Peyer's patch (tissue), 4 donors: ENCODE measurements around the gene RELA. TPM values are rescaled to one million over a fixed set of nuclear protein-coding genes. Genes with fewer than 3 reads are reported as not detected.
A peak's percentile ranks its signal among the peaks of the same experiment; 100 is the strongest.

Experiments
- DNase-seq, 3 donors: peaks; one replicate each; pipeline ENCODE4 v3.0.0-alpha.2; 2017 to 2019
- H3K27ac ChIP-seq, 4 donors: fragments of 200-600 bp; sonication (generic); one replicate each; pipeline ENCODE4 v1.5.1; 2016 to 2019
- H3K27me3 ChIP-seq, 2 donors: fragments of 200-600 bp; sonication (generic); one replicate each; pipeline ENCODE4 v1.5.1; 2019
- H3K36me3 ChIP-seq, 3 donors: fragments of 200-600 bp; sonication (generic); one replicate each; pipeline ENCODE4 v1.5.1; 2016 to 2019
- H3K4me1 ChIP-seq, 4 donors: fragments of 200-600 bp; sonication (generic); one replicate each; pipeline ENCODE4 v1.5.1; 2016 to 2019
- H3K4me3 ChIP-seq, 4 donors: fragments of 200-600 bp; sonication (generic); 1 replicate in 3 of 4; 2 replicates in 1 of 4; pipeline ENCODE4 v1.5.1; 2016 to 2019; ENCODE audit warnings: mild to moderate bottlenecking in 1 of 4
- H3K9me3 ChIP-seq, 4 donors: fragments of 200-600 bp; sonication (generic); one replicate each; pipeline ENCODE4 v1.5.1; 2016 to 2019; ENCODE audit warnings: mild to moderate bottlenecking in 1 of 4
- CTCF ChIP-seq, 6 experiments: fragments of 450-650 bp in 4 of 6; fragments of 200-600 bp in 2 of 6; sonication (generic) in 1 of 6; IDR thresholded peaks; one replicate each; pipeline ENCODE4 v1.5.1; 2017 to 2019; ENCODE audit warnings: antibody characterized with exemption in 6 of 6, mild to moderate bottlenecking in 3 of 6, moderate library complexity in 1 of 6
- POLR2A ChIP-seq, 2 donors: fragments of 450-650 bp; IDR thresholded peaks; one replicate each; pipeline ENCODE4 v1.5.1; 2017; ENCODE audit warnings: antibody characterized with exemption in 2 of 2, mild to moderate bottlenecking in 2 of 2, moderate library complexity in 2 of 2
- total RNA-seq, 4 donors: library from RNA; depleted of rRNA; stranded (reverse); fragments of >200 nt; gene quantifications; one replicate each; pipeline ENCODE4 v1.1.0, GENCODE V29; 2016

The RELA gene
- total RNA-seq, 4 donors from 2014 or later: 46.6 to 86.9 (median 59.7) TPM

GRCh38 chr11:65651589-65652510, 10.9 kb downstream of the RELA start:
- Histone ChIP-seq H3K27ac (peak overlapping the region; percentile 86 to 93 (median 92)), H3K4me1 (peaks cover 7 to 40% (median 17%) of the 10 kb centered on the region in 4 donors), H3K36me3 (peaks cover 0 to 52% (median 0%) of the 10 kb centered on the region in 3 donors), H3K27me3 (no peaks in the 10 kb centered on the region), H3K9me3 (no peaks in the 10 kb centered on the region), H3K4me3 (peak overlapping the region; percentile 45 to 60 (median 57))
- DNase-seq: peak in 2 of 3 donors; percentile 67 to 77
- no peak for TF ChIP-seq POLR2A (IDR thresholded peaks at IDR 0.05)
- no peak for TF ChIP-seq CTCF (IDR thresholded peaks at IDR 0.05)

- H3K4me3 ChIP-seq: no peak overlapping the region
- no peaks in the 10 kb centered on the region for H3K27me3 ChIP-seq
- DNase-seq: peak in 1 of 3 donors; percentile 41
- H3K9me3 ChIP-seq: no peaks in the 10 kb centered on the region
- TF ChIP-seq POLR2A (IDR thresholded peaks at IDR 0.05): no peak
- TF ChIP-seq CTCF (IDR thresholded peaks at IDR 0.05): no peak
- peaks cover 7 to 41% (median 17%) of the 10 kb centered on the region in 4 donors for H3K4me1 ChIP-seq
- peaks cover 0 to 47% (median 0%) of the 10 kb centered on the region in 3 donors for H3K36me3 ChIP-seq
- peak overlapping the region; percentile 86 to 93 (median 92) for H3K27ac ChIP-seq
These were observed 11.5 kb downstream of the RELA start for GRCh38 chr11:65651339-65651588.

- H3K36me3 ChIP-seq: peaks cover 0 to 42% (median 0%) of the 10 kb centered on the region in 3 donors
- H3K4me1 ChIP-seq: peaks cover 7 to 41% (median 17%) of the 10 kb centered on the region in 4 donors
- peak overlapping the region in 3 of 4 donors; percentile 92 to 93 (median 93) for H3K27ac ChIP-seq
- no peak overlapping the region for H3K4me3 ChIP-seq
- TF ChIP-seq POLR2A (IDR thresholded peaks at IDR 0.05) (no peak), CTCF (IDR thresholded peaks at IDR 0.05) (no peak)
- H3K27me3 ChIP-seq: no peaks in the 10 kb centered on the region
- no peaks in the 10 kb centered on the region for H3K9me3 ChIP-seq
- DNase-seq: peak in 2 of 3 donors; percentile 43 to 48
These were observed 12.0 kb downstream of the RELA start for GRCh38 chr11:65650547-65651338.

- no peak overlapping the region for H3K4me3 ChIP-seq
- peak in 1 of 3 donors; percentile 46 for DNase-seq
- peaks cover 0 to 33% (median 0%) of the 10 kb centered on the region in 3 donors for H3K36me3 ChIP-seq
- H3K4me1 ChIP-seq: peaks cover 7 to 39% (median 17%) of the 10 kb centered on the region in 4 donors
- no peaks in the 10 kb centered on the region for H3K27me3 ChIP-seq
- H3K27ac ChIP-seq: peak overlapping the region in 2 of 4 donors; percentile 92 to 93
- no peak for TF ChIP-seq POLR2A (IDR thresholded peaks at IDR 0.05)
- TF ChIP-seq CTCF (IDR thresholded peaks at IDR 0.05): no peak
- no peaks in the 10 kb centered on the region for H3K9me3 ChIP-seq
These were observed 12.8 kb downstream of the RELA start for GRCh38 chr11:65649656-65650546.

- no peak for DNase-seq
- Histone ChIP-seq H3K36me3 (peaks cover 0 to 25% (median 0%) of the 10 kb centered on the region in 3 donors), H3K9me3 (no peaks in the 10 kb centered on the region), H3K4me3 (no peak overlapping the region), H3K27me3 (no peaks in the 10 kb centered on the region), H3K27ac (no peak overlapping the region), H3K4me1 (peaks cover 3 to 30% (median 17%) of the 10 kb centered on the region in 4 donors)
- no peak for TF ChIP-seq CTCF (IDR thresholded peaks at IDR 0.05)
- no peak for TF ChIP-seq POLR2A (IDR thresholded peaks at IDR 0.05)
These were observed 13.7 kb downstream of the RELA start for GRCh38 chr11:65648997-65649493.
